Astrocyte (in vitro differentiated cells and primary cell): ENCODE measurements around the gene ARHGAP24. TPM values are rescaled to one million over a fixed set of nuclear protein-coding genes. Genes with fewer than 3 reads are reported as not detected.

ENCODE experiments used
- DNase-seq: peaks from one replicate; pipeline ENCODE4 v3.0.0-alpha.2; 2010; ENCODE audit warnings: low read depth
- FAIRE-seq: peaks from 2 replicates; lab custom pipeline; 2011; peaks lifted over from hg19 to GRCh38; lab: Jason Lieb, UNC
- H2AFZ ChIP-seq: 2 replicates; pipeline ENCODE4 v1.6.0; 2012; ENCODE audit warnings: low read depth, low read length, inconsistent platforms
- H3K27ac ChIP-seq: 2 replicates; pipeline ENCODE4 v1.5.1; 2011; ENCODE audit warnings: low read depth, low read length, inconsistent platforms
- H3K27me3 ChIP-seq: 2 replicates; pipeline ENCODE4 v1.6.0; 2011; ENCODE audit warnings: low read length, inconsistent platforms; ENCODE audit not compliant: insufficient read depth
- H3K36me3 ChIP-seq: 2 replicates; pipeline ENCODE4 v1.5.1; 2011; ENCODE audit warnings: low read length, inconsistent platforms; ENCODE audit not compliant: insufficient read depth
- H3K4me1 ChIP-seq: 2 replicates; pipeline ENCODE4 v1.5.1; 2011; ENCODE audit warnings: low read length, inconsistent platforms; ENCODE audit not compliant: insufficient read depth
- H3K4me2 ChIP-seq: 2 replicates; pipeline ENCODE4 v1.6.0; 2012; ENCODE audit warnings: low read length, inconsistent platforms
- H3K4me3 ChIP-seq: 2 replicates; pipeline ENCODE4 v1.5.1; 2011; ENCODE audit warnings: low read depth, mild to moderate bottlenecking, low read length, inconsistent platforms; ENCODE audit not compliant: insufficient read depth
- H3K79me2 ChIP-seq: 2 replicates; pipeline ENCODE4 v1.6.0; 2012; ENCODE audit warnings: mild to moderate bottlenecking, low read length, inconsistent platforms; ENCODE audit not compliant: insufficient read depth
- H3K9ac ChIP-seq: 2 replicates; pipeline ENCODE4 v1.6.0; 2012; ENCODE audit warnings: mild to moderate bottlenecking, low read length, inconsistent platforms
- H3K9me3 ChIP-seq: 2 replicates; pipeline ENCODE4 v1.5.1; 2012; ENCODE audit warnings: low read depth, mild to moderate bottlenecking, low read length, inconsistent platforms; ENCODE audit not compliant: insufficient read depth
- H4K20me1 ChIP-seq: 2 replicates; pipeline ENCODE4 v1.6.0; 2012; ENCODE audit warnings: low read length, inconsistent platforms; ENCODE audit not compliant: insufficient read depth
- H3K27ac Mint-ChIP-seq: one replicate; pipeline ENCODE4 v1.8.0; 2021; ENCODE audit warnings: mild to moderate bottlenecking, mixed read lengths; ENCODE audit not compliant: unreplicated experiment
- H3K27me3 Mint-ChIP-seq: one replicate; pipeline ENCODE4 v1.8.0; 2021; ENCODE audit warnings: low read depth, mixed read lengths; ENCODE audit not compliant: unreplicated experiment
- H3K36me3 Mint-ChIP-seq: one replicate; pipeline ENCODE4 v1.8.0; 2021; ENCODE audit warnings: low read depth, mixed read lengths; ENCODE audit not compliant: unreplicated experiment
- H3K4me1 Mint-ChIP-seq: one replicate; pipeline ENCODE4 v1.8.0; 2021; ENCODE audit warnings: low read depth, mixed read lengths; ENCODE audit not compliant: unreplicated experiment
- H3K4me3 Mint-ChIP-seq: one replicate; pipeline ENCODE4 v1.8.0; 2021; ENCODE audit warnings: mild to moderate bottlenecking, moderate library complexity, mixed read lengths; ENCODE audit not compliant: unreplicated experiment
- H3K9me3 Mint-ChIP-seq: one replicate; pipeline ENCODE4 v1.8.0; 2021; ENCODE audit warnings: mild to moderate bottlenecking, mixed read lengths; ENCODE audit not compliant: unreplicated experiment
- EZH2 ChIP-seq: IDR thresholded peaks from 2 replicates; pipeline ENCODE4 v1.6.1; 2012; ENCODE audit warnings: mild to moderate bottlenecking, low read length, inconsistent platforms; ENCODE audit not compliant: insufficient read depth
- total RNA-seq: library from RNA; stranded (reverse); gene quantifications from 2 replicates; pipeline ENCODE4 v1.2.1, GENCODE V29; 2021
- TF ChIP-seq, protein P1 (sequence below): IDR thresholded peaks from 2 replicates; pipeline ENCODE4 v1.5.1; 2011; ENCODE audit warnings: low read depth, mild to moderate bottlenecking, inconsistent platforms, low read length, moderate library complexity; ENCODE audit not compliant: insufficient read depth

ARHGAP24 gene
- total RNA-seq, 1 donor from 2014 or later, result 2.1 TPM

GRCh38 chr4:85737254-85737653 lies 262.3 kb downstream of the ARHGAP24 start:
- TF ChIP-seq EZH2, result no peak
- TF ChIP-seq, protein P1, sequence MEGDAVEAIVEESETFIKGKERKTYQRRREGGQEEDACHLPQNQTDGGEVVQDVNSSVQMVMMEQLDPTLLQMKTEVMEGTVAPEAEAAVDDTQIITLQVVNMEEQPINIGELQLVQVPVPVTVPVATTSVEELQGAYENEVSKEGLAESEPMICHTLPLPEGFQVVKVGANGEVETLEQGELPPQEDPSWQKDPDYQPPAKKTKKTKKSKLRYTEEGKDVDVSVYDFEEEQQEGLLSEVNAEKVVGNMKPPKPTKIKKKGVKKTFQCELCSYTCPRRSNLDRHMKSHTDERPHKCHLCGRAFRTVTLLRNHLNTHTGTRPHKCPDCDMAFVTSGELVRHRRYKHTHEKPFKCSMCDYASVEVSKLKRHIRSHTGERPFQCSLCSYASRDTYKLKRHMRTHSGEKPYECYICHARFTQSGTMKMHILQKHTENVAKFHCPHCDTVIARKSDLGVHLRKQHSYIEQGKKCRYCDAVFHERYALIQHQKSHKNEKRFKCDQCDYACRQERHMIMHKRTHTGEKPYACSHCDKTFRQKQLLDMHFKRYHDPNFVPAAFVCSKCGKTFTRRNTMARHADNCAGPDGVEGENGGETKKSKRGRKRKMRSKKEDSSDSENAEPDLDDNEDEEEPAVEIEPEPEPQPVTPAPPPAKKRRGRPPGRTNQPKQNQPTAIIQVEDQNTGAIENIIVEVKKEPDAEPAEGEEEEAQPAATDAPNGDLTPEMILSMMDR, result no peak
- H3K36me3 Mint-ChIP-seq, result no peaks in the 10 kb centered on the region
- H3K4me3 Mint-ChIP-seq, result no peak overlapping the region
- H3K27me3 Mint-ChIP-seq, result no peaks in the 10 kb centered on the region
- H3K27ac Mint-ChIP-seq, result no peak overlapping the region
- no peak overlapping the region for H3K4me3 ChIP-seq
- no peak overlapping the region for H3K4me2 ChIP-seq
- H3K9me3 Mint-ChIP-seq, result no peaks in the 10 kb centered on the region
- FAIRE-seq, result no peak
- no peaks in the 10 kb centered on the region for H3K36me3 ChIP-seq
- no peaks in the 10 kb centered on the region for H3K27me3 ChIP-seq
- no peaks in the 10 kb centered on the region for H3K9me3 ChIP-seq
- H3K4me1 Mint-ChIP-seq, result peaks cover 3% of the 10 kb centered on the region
- H3K27ac ChIP-seq, result no peak overlapping the region
- no peak overlapping the region for H3K9ac ChIP-seq
- no peak for DNase-seq
- no peak overlapping the region for H2AFZ ChIP-seq
- no peaks in the 10 kb centered on the region for H3K79me2 ChIP-seq
- no peaks in the 10 kb centered on the region for H3K4me1 ChIP-seq
- H4K20me1 ChIP-seq, result no peaks in the 10 kb centered on the region

DNA sequence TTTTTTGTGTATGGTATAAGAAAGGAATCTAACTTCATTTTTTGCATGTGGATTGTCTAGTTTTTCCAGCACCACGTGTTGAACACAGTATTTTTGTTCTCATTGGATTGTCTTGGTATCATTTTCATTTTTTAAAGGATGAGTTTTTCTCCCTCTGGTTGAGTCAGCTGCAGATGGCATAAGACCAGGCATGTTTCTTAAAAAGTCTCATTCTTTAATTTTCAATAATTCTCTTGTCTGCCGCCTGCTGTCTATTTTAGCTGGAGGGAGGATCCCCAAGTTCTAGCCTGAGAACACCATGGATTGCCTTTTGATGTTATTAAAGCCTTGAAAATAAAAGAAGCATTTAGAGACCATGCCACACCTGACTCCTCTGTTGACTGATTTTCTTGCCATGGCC lies 263.8 kb downstream of the ARHGAP24 start:
- H3K9ac ChIP-seq, result no peak overlapping the region
- no peak overlapping the region for H2AFZ ChIP-seq
- no peaks in the 10 kb centered on the region for H3K9me3 ChIP-seq
- TF ChIP-seq, protein P1, result no peak
- no peak for TF ChIP-seq EZH2
- Mint-ChIP-seq H3K4me3 (no peak overlapping the region), H3K27me3 (no peaks in the 10 kb centered on the region), H3K27ac (no peak overlapping the region), H3K9me3 (no peaks in the 10 kb centered on the region), H3K36me3 (no peaks in the 10 kb centered on the region), H3K4me1 (peaks cover 9% of the 10 kb centered on the region)
- H4K20me1 ChIP-seq, result no peaks in the 10 kb centered on the region
- H3K27me3 ChIP-seq, result no peaks in the 10 kb centered on the region
- FAIRE-seq, result no peak
- no peak overlapping the region for H3K4me3 ChIP-seq
- H3K27ac ChIP-seq, result no peak overlapping the region
- no peaks in the 10 kb centered on the region for H3K79me2 ChIP-seq
- H3K4me2 ChIP-seq, result no peak overlapping the region
- no peaks in the 10 kb centered on the region for H3K36me3 ChIP-seq
- no peaks in the 10 kb centered on the region for H3K4me1 ChIP-seq
- DNase-seq, result no peak

GRCh38 chr4:85740431-85740861 lies 265.5 kb downstream of the ARHGAP24 start:
- no peak overlapping the region for H3K27ac ChIP-seq
- no peaks in the 10 kb centered on the region for H3K36me3 ChIP-seq
- Mint-ChIP-seq H3K4me1 (peaks cover 17% of the 10 kb centered on the region), H3K27me3 (no peaks in the 10 kb centered on the region), H3K27ac (no peak overlapping the region), H3K9me3 (no peaks in the 10 kb centered on the region), H3K4me3 (no peak overlapping the region), H3K36me3 (no peaks in the 10 kb centered on the region)
- DNase-seq (peak; percentile 21), FAIRE-seq (no peak)
- no peaks in the 10 kb centered on the region for H3K9me3 ChIP-seq
- no peaks in the 10 kb centered on the region for H3K4me1 ChIP-seq
- no peak overlapping the region for H2AFZ ChIP-seq
- no peaks in the 10 kb centered on the region for H3K79me2 ChIP-seq
- no peaks in the 10 kb centered on the region for H4K20me1 ChIP-seq
- H3K4me3 ChIP-seq, result no peak overlapping the region
- H3K9ac ChIP-seq, result no peak overlapping the region
- no peak overlapping the region for H3K4me2 ChIP-seq
- H3K27me3 ChIP-seq, result no peaks in the 10 kb centered on the region
- TF ChIP-seq EZH2, result no peak
- TF ChIP-seq, protein P1, result no peak
